COLO668 (cell line): ENCODE results near the gene BTBD9.

Source experiments
- DNase-seq: peaks from one replicate; lab custom pipeline; 2025; ENCODE audit not compliant: unreplicated experiment; lab: John Stamatoyannopoulos, UW

Gene BTBD9

GRCh38 chr6:38169221-38169976, 470.3 kb downstream of the BTBD9 start:
- peak; percentile 52 for DNase-seq

- DNase-seq, result no peak
Measured at GRCh38 chr6:38168699-38169098, 471.0 kb downstream of the BTBD9 start.

- DNase-seq, result no peak
Measured at GRCh38 chr6:38168126-38168525, 471.6 kb downstream of the BTBD9 start.

GRCh38 chr6:38167598-38167997, 472.1 kb downstream of the BTBD9 start:
- no peak for DNase-seq

- no peak for DNase-seq
Measured at GRCh38 chr6:38166411-38167240, 473.1 kb downstream of the BTBD9 start.

GRCh38 chr6:38164671-38165108, 475.0 kb downstream of the BTBD9 start:
- DNase-seq, result no peak

GRCh38 chr6:38164131-38164481, 475.6 kb downstream of the BTBD9 start:
- no peak for DNase-seq

GRCh38 chr6:38163186-38164130, 476.3 kb downstream of the BTBD9 start:
- no peak for DNase-seq

- no peak for DNase-seq
Measured at GRCh38 chr6:38162493-38163185, 477.1 kb downstream of the BTBD9 start.

- DNase-seq, result no peak
Measured at GRCh38 chr6:38161754-38162492, 477.8 kb downstream of the BTBD9 start.

GRCh38 chr6:38161331-38161730, 478.4 kb downstream of the BTBD9 start:
- DNase-seq, result no peak

- DNase-seq, result no peak
Measured at GRCh38 chr6:38160831-38161230, 478.9 kb downstream of the BTBD9 start.

- DNase-seq, result no peak
Measured at GRCh38 chr6:38159596-38159995, 480.1 kb downstream of the BTBD9 start.

GRCh38 chr6:38158762-38159350, 480.9 kb downstream of the BTBD9 start:
- DNase-seq, result no peak

- DNase-seq, result no peak
Measured at GRCh38 chr6:38157905-38158304, 481.8 kb downstream of the BTBD9 start.

GRCh38 chr6:38156818-38157565, 482.7 kb downstream of the BTBD9 start:
- DNase-seq, result no peak

GRCh38 chr6:38155621-38156204, 484.0 kb downstream of the BTBD9 start:
- DNase-seq, result no peak

- no peak for DNase-seq
Measured at GRCh38 chr6:38155144-38155543, 484.6 kb downstream of the BTBD9 start.
